A673 (cell line): ENCODE results near the gene TNPO3.

Source experiments
- EZH2 ChIP-seq: fragments of 200-600 bp; sonication (generic); IDR thresholded peaks from 2 replicates; pipeline ENCODE4 v1.6.1; 2017; ENCODE audit warnings: borderline replicate concordance, low read depth, mild to moderate bottlenecking, mixed read lengths, antibody characterized with exemption, low read length; ENCODE audit not compliant: poor library complexity, severe bottlenecking
- TF ChIP-seq, protein P1 (sequence below): fragments of 300-800, 200-600 bp; sonication (generic); conservative IDR thresholded peaks from 2 replicates; pipeline ENCODE4 v1.5.1; 2017; ENCODE audit warnings: low read depth, mild to moderate bottlenecking, antibody characterized with exemption, low read length, moderate library complexity, mixed read lengths

- no peak for TF ChIP-seq EZH2
- TF ChIP-seq, protein P1, sequence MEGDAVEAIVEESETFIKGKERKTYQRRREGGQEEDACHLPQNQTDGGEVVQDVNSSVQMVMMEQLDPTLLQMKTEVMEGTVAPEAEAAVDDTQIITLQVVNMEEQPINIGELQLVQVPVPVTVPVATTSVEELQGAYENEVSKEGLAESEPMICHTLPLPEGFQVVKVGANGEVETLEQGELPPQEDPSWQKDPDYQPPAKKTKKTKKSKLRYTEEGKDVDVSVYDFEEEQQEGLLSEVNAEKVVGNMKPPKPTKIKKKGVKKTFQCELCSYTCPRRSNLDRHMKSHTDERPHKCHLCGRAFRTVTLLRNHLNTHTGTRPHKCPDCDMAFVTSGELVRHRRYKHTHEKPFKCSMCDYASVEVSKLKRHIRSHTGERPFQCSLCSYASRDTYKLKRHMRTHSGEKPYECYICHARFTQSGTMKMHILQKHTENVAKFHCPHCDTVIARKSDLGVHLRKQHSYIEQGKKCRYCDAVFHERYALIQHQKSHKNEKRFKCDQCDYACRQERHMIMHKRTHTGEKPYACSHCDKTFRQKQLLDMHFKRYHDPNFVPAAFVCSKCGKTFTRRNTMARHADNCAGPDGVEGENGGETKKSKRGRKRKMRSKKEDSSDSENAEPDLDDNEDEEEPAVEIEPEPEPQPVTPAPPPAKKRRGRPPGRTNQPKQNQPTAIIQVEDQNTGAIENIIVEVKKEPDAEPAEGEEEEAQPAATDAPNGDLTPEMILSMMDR: no peak
Measured at GRCh38 chr7:129074994-129075393, 20.1 kb upstream of the TNPO3 start.
